GM20000 (cell line): ENCODE measurements around the gene ANGPTL8.

Experiments used
- DNase-seq: peaks from one replicate; pipeline ENCODE4 v3.0.0; 2012; ENCODE audit warnings: low spot score
- CTCF ChIP-seq: IDR thresholded peaks from 2 replicates; pipeline ENCODE4 v1.5.1; 2012; ENCODE audit warnings: mild to moderate bottlenecking, control low read depth; ENCODE audit errors: extremely low read depth, missing control alignments

ANGPTL8 gene

GRCh38 chr19:11204943-11205349 lies 34.5 kb upstream of the ANGPTL8 start:
- TF ChIP-seq CTCF: no peak
- no peak for DNase-seq

- peak; percentile 86 for DNase-seq
- no peak for TF ChIP-seq CTCF
These were observed 33.4 kb upstream of the ANGPTL8 start for GRCh38 chr19:11205939-11206570.

GRCh38 chr19:11208561-11209471 lies 30.6 kb upstream of the ANGPTL8 start:
- no peak for DNase-seq
- TF ChIP-seq CTCF: no peak

GRCh38 chr19:11209839-11210655 lies 29.4 kb upstream of the ANGPTL8 start:
- TF ChIP-seq CTCF: no peak
- DNase-seq: no peak

GRCh38 chr19:11210656-11210928 lies 28.8 kb upstream of the ANGPTL8 start:
- DNase-seq: no peak
- TF ChIP-seq CTCF: no peak

GRCh38 chr19:11214387-11214786 lies 25.0 kb upstream of the ANGPTL8 start:
- no peak for TF ChIP-seq CTCF
- no peak for DNase-seq
